GM12873 (cell line): ENCODE data around the gene HOXB2.

Experiments used
- TF ChIP-seq, protein P1 (sequence below): IDR thresholded peaks from 2 replicates; pipeline ENCODE4 v1.5.1; 2012; ENCODE audit warnings: low read depth, mild to moderate bottlenecking, moderate library complexity, low read length, control low read depth; ENCODE audit not compliant: insufficient read depth; ENCODE audit errors: missing control alignments

Gene HOXB2

DNA sequence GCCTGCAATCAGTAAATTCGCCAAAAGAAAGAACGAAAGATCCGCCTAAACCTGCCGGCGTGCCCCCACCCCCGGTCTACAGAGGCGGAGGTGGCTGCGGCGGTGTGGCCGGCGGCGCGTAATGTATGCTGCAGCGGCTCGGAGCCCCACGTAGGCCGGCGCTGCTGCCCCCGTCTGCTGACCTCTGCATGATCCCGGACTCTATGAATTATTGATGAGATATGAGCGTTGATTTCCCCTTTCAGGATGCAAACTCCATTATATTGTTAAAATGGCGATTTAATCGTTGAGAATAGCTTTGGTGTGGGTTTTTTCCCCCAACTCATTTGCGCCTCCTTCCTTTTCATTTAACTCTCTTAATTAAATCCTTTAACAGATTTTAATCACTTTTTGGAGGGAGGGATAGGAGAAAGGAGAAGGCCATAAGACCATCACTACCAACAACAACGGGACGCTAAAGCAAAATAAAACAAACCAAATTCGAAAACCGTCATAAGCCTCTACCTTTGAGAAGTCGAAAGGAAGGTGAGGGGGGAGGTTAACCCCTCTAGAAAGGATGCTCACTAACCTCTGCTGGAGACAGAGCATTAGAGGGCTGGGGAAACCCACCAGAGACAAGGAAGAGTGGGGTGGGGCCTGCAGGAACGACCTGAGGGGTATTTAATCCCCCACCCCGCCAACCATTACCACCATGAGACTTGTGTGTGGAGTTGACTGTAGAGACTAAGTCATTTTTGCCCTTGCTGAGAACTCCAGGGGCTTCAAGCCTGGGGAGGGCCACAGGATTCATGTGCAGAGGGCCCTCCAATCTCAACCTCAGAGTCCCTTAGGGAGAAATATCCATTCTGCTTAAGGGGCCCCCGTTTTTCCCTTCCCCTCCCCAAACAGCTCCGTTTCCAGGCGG, 41.7 kb upstream of the HOXB2 start:
- TF ChIP-seq, protein P1, sequence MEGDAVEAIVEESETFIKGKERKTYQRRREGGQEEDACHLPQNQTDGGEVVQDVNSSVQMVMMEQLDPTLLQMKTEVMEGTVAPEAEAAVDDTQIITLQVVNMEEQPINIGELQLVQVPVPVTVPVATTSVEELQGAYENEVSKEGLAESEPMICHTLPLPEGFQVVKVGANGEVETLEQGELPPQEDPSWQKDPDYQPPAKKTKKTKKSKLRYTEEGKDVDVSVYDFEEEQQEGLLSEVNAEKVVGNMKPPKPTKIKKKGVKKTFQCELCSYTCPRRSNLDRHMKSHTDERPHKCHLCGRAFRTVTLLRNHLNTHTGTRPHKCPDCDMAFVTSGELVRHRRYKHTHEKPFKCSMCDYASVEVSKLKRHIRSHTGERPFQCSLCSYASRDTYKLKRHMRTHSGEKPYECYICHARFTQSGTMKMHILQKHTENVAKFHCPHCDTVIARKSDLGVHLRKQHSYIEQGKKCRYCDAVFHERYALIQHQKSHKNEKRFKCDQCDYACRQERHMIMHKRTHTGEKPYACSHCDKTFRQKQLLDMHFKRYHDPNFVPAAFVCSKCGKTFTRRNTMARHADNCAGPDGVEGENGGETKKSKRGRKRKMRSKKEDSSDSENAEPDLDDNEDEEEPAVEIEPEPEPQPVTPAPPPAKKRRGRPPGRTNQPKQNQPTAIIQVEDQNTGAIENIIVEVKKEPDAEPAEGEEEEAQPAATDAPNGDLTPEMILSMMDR = no peak

DNA sequence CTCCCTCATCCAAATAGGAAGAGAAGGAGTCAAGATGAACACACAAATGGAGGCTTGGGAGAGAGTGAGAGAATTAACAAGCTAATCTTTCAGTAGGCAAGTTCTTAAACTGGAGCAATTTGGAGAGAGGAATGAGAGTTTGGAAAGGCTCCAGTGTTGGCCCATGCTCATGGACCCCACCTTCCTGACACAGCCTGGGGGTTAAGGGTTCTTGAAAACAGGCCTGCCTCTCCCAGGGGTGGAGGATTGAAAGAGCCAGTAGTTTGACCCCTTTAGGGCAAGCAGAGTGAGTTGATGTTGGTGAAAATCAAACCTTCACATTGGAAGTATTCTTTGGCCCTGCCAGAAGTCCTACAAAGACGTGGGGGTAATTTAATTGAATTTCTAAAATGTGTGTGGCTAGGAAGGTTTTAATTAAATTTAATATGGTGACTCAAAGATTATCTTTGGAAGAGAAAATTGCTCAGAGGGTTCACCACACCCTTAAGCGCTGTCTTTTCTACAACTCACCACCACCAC, 39.4 kb upstream of the HOXB2 start:
- TF ChIP-seq, protein P1 = no peak

DNA sequence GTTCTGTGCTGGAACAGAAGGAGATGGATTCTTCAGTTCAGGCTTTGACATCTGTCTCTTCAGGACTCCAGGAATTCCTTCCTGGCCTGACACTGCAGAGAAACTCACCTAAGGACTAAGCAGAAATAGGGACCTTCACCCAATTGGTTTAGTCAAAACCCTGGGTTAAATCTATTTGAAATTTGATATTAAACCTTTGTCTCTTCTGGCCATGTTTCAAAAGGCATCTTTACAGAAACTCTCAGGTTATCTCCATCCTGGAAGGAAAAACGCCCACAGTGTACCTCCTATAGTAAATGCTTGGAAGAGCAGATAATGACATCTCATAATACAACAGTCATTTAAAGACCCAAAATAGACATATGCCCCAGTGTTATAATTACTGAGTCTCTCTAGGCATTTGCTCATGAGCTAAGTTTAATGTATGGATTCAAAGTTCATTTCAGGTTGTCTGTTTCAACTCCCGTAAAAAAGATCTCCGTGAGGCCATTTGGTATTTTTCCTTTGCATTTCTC, 38.9 kb upstream of the HOXB2 start:
- TF ChIP-seq, protein P1 = no peak

GRCh38 chr17:48582750-48583069, 37.8 kb upstream of the HOXB2 start:
- TF ChIP-seq, protein P1 = no peak

GRCh38 chr17:48579760-48580554, 35.0 kb upstream of the HOXB2 start:
- TF ChIP-seq, protein P1 = no peak

GRCh38 chr17:48579471-48579759, 34.5 kb upstream of the HOXB2 start:
- TF ChIP-seq, protein P1 = no peak

GRCh38 chr17:48578616-48579470, 33.9 kb upstream of the HOXB2 start:
- TF ChIP-seq, protein P1 = no peak
